ENCODE measurements around the gene HCK.
"Not testable (repeated sequence)": the region's sequence is repeated elsewhere in the genome, so short reads cannot be mapped to it uniquely, and the experiment has no call there.

HCK gene

GRCh38 chr20:32109392-32110172 is 57.5 kb downstream of the HCK start, which contains the start of gene TM9SF4:
TM9SF4 (plus strand) TSS chr20:32109714; CDS start chr20:32109741, 27 bp downstream.
- peak; percentile 88 for DNase-seq

GRCh38 chr20:32110173-32110704 is 58.2 kb downstream of the HCK start:
- no peak for DNase-seq

- no peak for DNase-seq
Observed at GRCh38 chr20:32110727-32111126, 58.7 kb downstream of the HCK start.

- no peak for DNase-seq
Observed at GRCh38 chr20:32111156-32111686, 59.2 kb downstream of the HCK start.

GRCh38 chr20:32111753-32112152 is 59.7 kb downstream of the HCK start:
- DNase-seq: no peak

GRCh38 chr20:32112841-32113240 is 60.8 kb downstream of the HCK start:
- no peak for DNase-seq

GRCh38 chr20:32113591-32114260 is 61.7 kb downstream of the HCK start:
- no peak for DNase-seq

GRCh38 chr20:32114305-32114960 is 62.4 kb downstream of the HCK start:
- no peak for DNase-seq

GRCh38 chr20:32115211-32115767 is 63.2 kb downstream of the HCK start:
- no peak for DNase-seq

- no peak for DNase-seq
Observed at GRCh38 chr20:32116079-32116521, 64.1 kb downstream of the HCK start.

- not testable (repeated sequence) for DNase-seq
Observed at GRCh38 chr20:32116796-32117195, 64.8 kb downstream of the HCK start.

- not testable (repeated sequence) for DNase-seq
Observed at GRCh38 chr20:32118427-32118826, 66.4 kb downstream of the HCK start.

- DNase-seq: no peak
Observed at GRCh38 chr20:32119734-32120133, 67.7 kb downstream of the HCK start.

GRCh38 chr20:32121908-32122307 is 69.9 kb downstream of the HCK start:
- not testable (repeated sequence) for DNase-seq

- DNase-seq: no peak
Observed at GRCh38 chr20:32123088-32123487, 71.0 kb downstream of the HCK start.

GRCh38 chr20:32124916-32125454 is 72.9 kb downstream of the HCK start:
- DNase-seq: no peak

- DNase-seq: no peak
Observed at GRCh38 chr20:32125506-32125905, 73.5 kb downstream of the HCK start.

GRCh38 chr20:32126919-32127318 is 74.9 kb downstream of the HCK start:
- no peak for DNase-seq

GRCh38 chr20:32127347-32127746 is 75.3 kb downstream of the HCK start:
- no peak for DNase-seq

- no peak for DNase-seq
Observed at GRCh38 chr20:32128167-32128566, 76.1 kb downstream of the HCK start.

GRCh38 chr20:32129863-32130262 is 77.8 kb downstream of the HCK start:
- no peak for DNase-seq

GRCh38 chr20:32130352-32130751 is 78.3 kb downstream of the HCK start:
- DNase-seq: no peak

- DNase-seq: no peak
Observed at GRCh38 chr20:32130965-32131364, 78.9 kb downstream of the HCK start.
